Neural progenitor cell (in vitro differentiated cells): Measurements from ENCODE around the gene TM9SF3. TPM values are rescaled to one million over a fixed set of nuclear protein-coding genes. Genes with fewer than 3 reads are reported as not detected.

Experiments
- DNase-seq: peaks from one replicate; pipeline ENCODE4 v3.0.0-alpha.2; 2016; ENCODE audit warnings: low spot score
- H2AFZ ChIP-seq: fragments of 200-600 bp; sonication (generic); replicated peaks from 2 replicates; pipeline ENCODE4 v1.6.1; 2016; ENCODE audit warnings: antibody characterized with exemption
- H3F3A ChIP-seq: fragments of 200-600 bp; sonication (generic); 2 replicates; pipeline ENCODE4 v1.6.1; 2016; ENCODE audit warnings: antibody characterized with exemption, low read depth
- H3K27ac ChIP-seq: fragments of 200-600 bp; sonication (generic); 2 replicates; pipeline ENCODE4 v1.5.1; 2016; ENCODE audit warnings: mild to moderate bottlenecking
- H3K27me3 ChIP-seq: fragments of 200-600 bp; sonication (generic); 2 replicates; pipeline ENCODE4 v1.6.1; 2016; ENCODE audit warnings: mild to moderate bottlenecking, moderate library complexity
- H3K36me3 ChIP-seq: fragments of 200-600 bp; sonication (generic); 2 replicates; pipeline ENCODE4 v1.5.1; 2016
- H3K4me1 ChIP-seq: fragments of 200-600 bp; sonication (generic); 2 replicates; pipeline ENCODE4 v1.6.1; 2016; ENCODE audit warnings: mixed run types
- H3K4me2 ChIP-seq: fragments of 200-600 bp; sonication (generic); 2 replicates; pipeline ENCODE4 v1.6.1; 2016
- H3K4me3 ChIP-seq: fragments of 200-600 bp; sonication (generic); 2 replicates; pipeline ENCODE4 v1.5.1; 2016
- H3K79me2 ChIP-seq: fragments of 200-600 bp; sonication (generic); 2 replicates; pipeline ENCODE4 v1.6.1; 2016; ENCODE audit warnings: low read depth
- H3K9ac ChIP-seq: fragments of 200-600 bp; sonication (generic); 2 replicates; pipeline ENCODE4 v1.6.1; 2016
- H3K9me3 ChIP-seq: fragments of 200-600 bp; sonication (generic); 2 replicates; pipeline ENCODE4 v1.5.1; 2016; ENCODE audit warnings: low read depth
- H4K20me1 ChIP-seq: fragments of 200-600 bp; sonication (generic); 2 replicates; pipeline ENCODE4 v1.6.1; 2016; ENCODE audit warnings: low read depth
- H3K27ac Mint-ChIP-seq: 3 replicates; pipeline ENCODE4 v1.8.0; 2021; ENCODE audit warnings: mixed read lengths
- H3K27me3 Mint-ChIP-seq: 2 replicates; pipeline ENCODE4 v1.8.0; 2022; ENCODE audit warnings: low read depth, mild to moderate bottlenecking, inconsistent platforms, moderate library complexity, mixed read lengths; ENCODE audit not compliant: insufficient read depth
- H3K36me3 Mint-ChIP-seq: 3 replicates; pipeline ENCODE4 v1.8.0; 2021; ENCODE audit warnings: mixed read lengths
- H3K4me1 Mint-ChIP-seq: 3 replicates; pipeline ENCODE4 v1.8.0; 2021; ENCODE audit warnings: mixed read lengths
- H3K4me3 Mint-ChIP-seq: 3 replicates; pipeline ENCODE4 v1.8.0; 2021; ENCODE audit warnings: mild to moderate bottlenecking, moderate library complexity, mixed read lengths
- H3K9me3 Mint-ChIP-seq: 3 replicates; pipeline ENCODE4 v1.8.0; 2020; ENCODE audit warnings: mixed read lengths
- CTCF ChIP-seq: fragments of 200-600 bp; sonication (generic); IDR thresholded peaks from 2 replicates; pipeline ENCODE4 v1.5.1; 2017; ENCODE audit warnings: antibody characterized with exemption, mild to moderate bottlenecking
- EZH2 ChIP-seq: fragments of 200-600 bp; sonication (generic); IDR thresholded peaks from 2 replicates; pipeline ENCODE4 v1.6.1; 2017; ENCODE audit warnings: antibody characterized with exemption, mild to moderate bottlenecking, moderate library complexity
- EZH2phosphoT487 ChIP-seq: fragments of 200-600 bp; sonication (generic); IDR thresholded peaks from 2 replicates; pipeline ENCODE4 v1.6.1; 2017; ENCODE audit warnings: antibody characterized with exemption
- total RNA-seq: library from RNA; depleted of rRNA; stranded (reverse); fragments of >200 nt; gene quantifications from 2 replicates; pipeline ENCODE4 v1.2.3, GENCODE V29; 2015; ENCODE audit warnings: low replicate concordance

Gene TM9SF3
- total RNA-seq, 1 donor from 2014 or later, result 122 TPM

- Histone ChIP-seq H2AFZ (no peak overlapping the region), H3K27ac (no peak overlapping the region), H3K27me3 (no peaks in the 10 kb centered on the region), H4K20me1 (peaks cover 62% of the 10 kb centered on the region), H3K4me1 (peaks cover 25% of the 10 kb centered on the region), H3K4me3 (no peak overlapping the region), H3K79me2 (peaks cover 100% of the 10 kb centered on the region), H3K36me3 (peaks cover 11% of the 10 kb centered on the region), H3K4me2 (no peak overlapping the region), H3K9ac (no peak overlapping the region), H3F3A (peaks cover 27% of the 10 kb centered on the region), H3K9me3 (no peaks in the 10 kb centered on the region)
- Mint-ChIP-seq H3K27ac (no peak overlapping the region), H3K4me1 (peaks cover 21% of the 10 kb centered on the region), H3K27me3 (no peaks in the 10 kb centered on the region), H3K9me3 (peaks cover 2% of the 10 kb centered on the region), H3K4me3 (no peak overlapping the region), H3K36me3 (peaks cover 26% of the 10 kb centered on the region)
- DNase-seq, result no peak
- TF ChIP-seq EZH2phosphoT487, result no peak
- TF ChIP-seq EZH2, result no peak
- TF ChIP-seq CTCF, result no peak
These were observed 8.2 kb downstream of the TM9SF3 start for GRCh38 chr10:96578633-96579032.

DNA sequence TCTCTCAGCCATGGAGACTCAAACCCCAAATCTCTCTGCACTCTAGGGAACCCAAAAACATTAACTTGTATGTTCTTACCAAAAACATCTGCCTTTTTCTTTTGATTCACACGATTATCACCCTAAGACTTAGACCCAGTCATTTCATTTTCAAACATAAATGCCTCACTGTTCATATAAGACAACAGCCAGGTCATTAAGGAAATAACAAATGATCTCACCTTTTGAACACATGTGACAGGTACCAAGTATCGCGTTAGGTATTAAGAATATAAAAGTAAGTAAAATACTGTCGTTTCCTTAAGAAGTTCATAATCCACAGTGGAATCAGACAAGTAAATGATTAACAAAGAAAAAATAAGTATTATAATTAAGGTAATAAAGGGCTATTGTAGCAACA lies 8.8 kb downstream of the TM9SF3 start:
- H3K79me2 ChIP-seq, result peaks cover 100% of the 10 kb centered on the region
- H3K27me3 Mint-ChIP-seq, result no peaks in the 10 kb centered on the region
- H3K27ac Mint-ChIP-seq, result no peak overlapping the region
- H3K27ac ChIP-seq, result no peak overlapping the region
- no peaks in the 10 kb centered on the region for H3K9me3 ChIP-seq
- H3K4me1 ChIP-seq, result peaks cover 25% of the 10 kb centered on the region
- no peak overlapping the region for H3K4me2 ChIP-seq
- H4K20me1 ChIP-seq, result peaks cover 55% of the 10 kb centered on the region
- no peak for DNase-seq
- peaks cover 17% of the 10 kb centered on the region for H3K4me1 Mint-ChIP-seq
- no peak overlapping the region for H3K9ac ChIP-seq
- H3K4me3 ChIP-seq, result no peak overlapping the region
- no peak overlapping the region for H3K4me3 Mint-ChIP-seq
- H3K27me3 ChIP-seq, result no peaks in the 10 kb centered on the region
- H3F3A ChIP-seq, result peaks cover 27% of the 10 kb centered on the region
- no peak overlapping the region for H2AFZ ChIP-seq
- H3K36me3 Mint-ChIP-seq, result peaks cover 32% of the 10 kb centered on the region
- TF ChIP-seq EZH2phosphoT487 (no peak), CTCF (no peak), EZH2 (no peak)
- peaks cover 11% of the 10 kb centered on the region for H3K36me3 ChIP-seq
- peaks cover 2% of the 10 kb centered on the region for H3K9me3 Mint-ChIP-seq

- Mint-ChIP-seq H3K4me1 (peaks cover 17% of the 10 kb centered on the region), H3K27me3 (no peaks in the 10 kb centered on the region), H3K9me3 (peaks cover 2% of the 10 kb centered on the region), H3K36me3 (peaks cover 38% of the 10 kb centered on the region), H3K4me3 (no peak overlapping the region), H3K27ac (no peak overlapping the region)
- peaks cover 100% of the 10 kb centered on the region for H3K79me2 ChIP-seq
- H3F3A ChIP-seq, result peaks cover 25% of the 10 kb centered on the region
- no peak overlapping the region for H3K4me2 ChIP-seq
- DNase-seq, result no peak
- H3K4me3 ChIP-seq, result no peak overlapping the region
- no peak overlapping the region for H2AFZ ChIP-seq
- no peaks in the 10 kb centered on the region for H3K9me3 ChIP-seq
- no peaks in the 10 kb centered on the region for H3K27me3 ChIP-seq
- peaks cover 49% of the 10 kb centered on the region for H4K20me1 ChIP-seq
- TF ChIP-seq CTCF (no peak), EZH2 (no peak), EZH2phosphoT487 (no peak)
- H3K4me1 ChIP-seq, result peaks cover 24% of the 10 kb centered on the region
- H3K9ac ChIP-seq, result no peak overlapping the region
- H3K36me3 ChIP-seq, result peaks cover 11% of the 10 kb centered on the region
- H3K27ac ChIP-seq, result no peak overlapping the region
These were observed 9.7 kb downstream of the TM9SF3 start for GRCh38 chr10:96577069-96577468.
